SK-N-MC (cell line): ENCODE results near the gene NRP1.

Source experiments
- DNase-seq: peaks from one replicate; pipeline ENCODE4 v3.0.0-alpha.2; 2011; ENCODE audit warnings: low read depth, low spot score
- H3K27ac ChIP-seq: fragments of 200-600 bp; sonication (generic); 2 replicates; pipeline ENCODE4 v1.5.1; 2016; ENCODE audit warnings: mixed run types
- H3K36me3 ChIP-seq: fragments of 200-600 bp; sonication (generic); 2 replicates; pipeline ENCODE4 v1.6.1; 2017; ENCODE audit warnings: antibody characterized with exemption, low read length, mixed read lengths; ENCODE audit not compliant: insufficient read depth
- H3K4me3 ChIP-seq: fragments of 200-600 bp; sonication (generic); 2 replicates; pipeline ENCODE4 v1.5.1; 2016
- H3K9ac ChIP-seq: fragments of 200-600 bp; sonication (generic); 2 replicates; pipeline ENCODE4 v1.8.0; 2017; ENCODE audit warnings: mixed run types, mixed read lengths; ENCODE audit not compliant: insufficient read length
- H3K9me3 ChIP-seq: fragments of 200-600 bp; sonication (generic); 2 replicates; pipeline ENCODE4 v1.6.1; 2017; ENCODE audit warnings: low read depth, mild to moderate bottlenecking, antibody characterized with exemption, low read length, moderate library complexity, mixed read lengths
- EZH2 ChIP-seq: fragments of 200-600 bp; sonication (generic); IDR thresholded peaks from one replicate; pipeline ENCODE4 v1.6.1; 2017; ENCODE audit warnings: antibody characterized with exemption
- FOXP2 ChIP-seq: optimal IDR thresholded peaks from 2 replicates; pipeline ENCODE3; 2011; ENCODE audit warnings: mild to moderate bottlenecking, moderate library complexity; ENCODE audit not compliant: insufficient read depth; ENCODE audit errors: extremely low read length, control extremely low read depth
- POLR2AphosphoS5 ChIP-seq: IDR thresholded peaks from 2 replicates; pipeline ENCODE4 v1.6.1; 2012; ENCODE audit warnings: mild to moderate bottlenecking, low read depth, low read length, borderline replicate concordance

NRP1 gene

GRCh38 chr10:33332183-33333065 lies 2.0 kb downstream of the NRP1 start:
- no peak overlapping the region for H3K27ac ChIP-seq
- no peaks in the 10 kb centered on the region for H3K9me3 ChIP-seq
- 0 out of 2 replicates have a peak, but pooled peaks cover 9% of the 10 kb centered on the region for H3K36me3 ChIP-seq
- TF ChIP-seq FOXP2 (no peak), POLR2AphosphoS5 (no peak), EZH2 (no peak)
- H3K9ac ChIP-seq, result no peak overlapping the region
- no peak for DNase-seq
- H3K4me3 ChIP-seq, result peak overlapping the region; percentile 82

GRCh38 chr10:33331379-33331694 lies 3.1 kb downstream of the NRP1 start:
- Histone ChIP-seq H3K36me3 (0 out of 2 replicates have a peak, but pooled peaks cover 9% of the 10 kb centered on the region), H3K27ac (no peak overlapping the region), H3K4me3 (peak overlapping the region; percentile 82)

GRCh38 chr10:33330543-33331378 lies 3.7 kb downstream of the NRP1 start:
- TF ChIP-seq POLR2AphosphoS5, result no peak
- no peak for TF ChIP-seq FOXP2
- no peak for TF ChIP-seq EZH2
- H3K4me3 ChIP-seq, result peak overlapping the region; percentile 82
- 0 out of 2 replicates have a peak, but pooled peaks cover 9% of the 10 kb centered on the region for H3K36me3 ChIP-seq
- no peak overlapping the region for H3K9ac ChIP-seq
- H3K9me3 ChIP-seq, result no peaks in the 10 kb centered on the region
- no peak overlapping the region for H3K27ac ChIP-seq
- DNase-seq, result peak; percentile 53

More at GRCh38 chr10:33331379-33331694, 3.1 kb downstream of the NRP1 start:
- Histone ChIP-seq H3K9me3 (no peaks in the 10 kb centered on the region), H3K9ac (no peak overlapping the region)
- TF ChIP-seq FOXP2 (no peak), EZH2 (no peak), POLR2AphosphoS5 (no peak)
- no peak for DNase-seq

- Histone ChIP-seq H3K36me3 (0 out of 2 replicates have a peak, but pooled peaks cover 9% of the 10 kb centered on the region), H3K4me3 (no peak overlapping the region), H3K27ac (no peak overlapping the region), H3K9me3 (no peaks in the 10 kb centered on the region), H3K9ac (no peak overlapping the region)
- DNase-seq, result no peak
- TF ChIP-seq FOXP2, result no peak
- TF ChIP-seq POLR2AphosphoS5, result no peak
- TF ChIP-seq EZH2, result no peak
Measured at GRCh38 chr10:33329178-33329577, 5.3 kb downstream of the NRP1 start.

DNA sequence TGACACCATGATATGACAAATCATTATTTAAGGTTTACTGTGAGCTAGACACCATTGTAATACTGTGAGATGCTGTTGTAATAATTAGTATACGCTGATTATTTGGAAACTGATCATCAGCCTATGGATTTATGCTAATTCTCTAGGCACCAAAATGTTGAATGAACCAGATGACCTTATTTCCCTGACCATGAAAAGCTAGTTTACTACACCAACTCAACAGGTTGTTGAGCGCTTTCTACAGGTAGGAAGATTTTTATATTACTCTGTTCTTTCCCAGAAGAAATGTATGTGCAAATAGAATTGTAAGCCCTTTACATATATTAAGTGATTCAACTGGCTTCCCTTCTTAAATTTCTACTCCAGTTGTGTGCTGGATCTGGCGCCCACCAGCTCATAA lies 6.2 kb downstream of the NRP1 start:
- TF ChIP-seq POLR2AphosphoS5, result no peak
- TF ChIP-seq EZH2, result no peak
- TF ChIP-seq FOXP2, result no peak
- Histone ChIP-seq H3K4me3 (no peak overlapping the region), H3K27ac (no peak overlapping the region), H3K9me3 (no peaks in the 10 kb centered on the region), H3K36me3 (0 out of 2 replicates have a peak, but pooled peaks cover 9% of the 10 kb centered on the region), H3K9ac (no peak overlapping the region)
- no peak for DNase-seq

- Histone ChIP-seq H3K9me3 (no peaks in the 10 kb centered on the region), H3K9ac (no peak overlapping the region), H3K36me3 (0 out of 2 replicates have a peak, but pooled peaks cover 9% of the 10 kb centered on the region), H3K27ac (no peak overlapping the region), H3K4me3 (no peak overlapping the region)
- no peak for TF ChIP-seq POLR2AphosphoS5
- no peak for TF ChIP-seq EZH2
- no peak for TF ChIP-seq FOXP2
- DNase-seq, result no peak
Measured at GRCh38 chr10:33327751-33328150, 6.7 kb downstream of the NRP1 start.

DNA sequence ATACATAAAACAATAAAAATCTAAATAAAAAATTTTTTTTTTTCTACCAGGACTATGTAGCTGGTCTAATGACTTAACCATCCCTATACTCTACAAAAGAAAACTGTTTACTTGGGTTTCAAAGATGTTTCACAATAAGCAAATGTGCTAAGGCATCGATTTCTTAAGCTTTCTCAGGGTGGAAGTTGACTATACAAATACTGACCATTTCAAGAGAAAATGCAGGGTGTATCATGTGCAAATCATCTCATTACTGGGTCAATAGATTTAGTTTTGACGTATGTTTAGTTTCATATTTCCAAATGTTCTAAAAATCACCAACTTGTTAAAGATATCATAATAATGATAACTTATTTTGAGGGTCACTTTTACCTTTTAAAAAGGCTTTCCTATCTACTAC lies 7.5 kb downstream of the NRP1 start:
- TF ChIP-seq FOXP2 (no peak), EZH2 (no peak), POLR2AphosphoS5 (no peak)
- no peak for DNase-seq
- no peak overlapping the region for H3K9ac ChIP-seq
- H3K4me3 ChIP-seq, result no peak overlapping the region
- H3K9me3 ChIP-seq, result no peaks in the 10 kb centered on the region
- 0 out of 2 replicates have a peak, but pooled peaks cover 9% of the 10 kb centered on the region for H3K36me3 ChIP-seq
- H3K27ac ChIP-seq, result no peak overlapping the region

DNA sequence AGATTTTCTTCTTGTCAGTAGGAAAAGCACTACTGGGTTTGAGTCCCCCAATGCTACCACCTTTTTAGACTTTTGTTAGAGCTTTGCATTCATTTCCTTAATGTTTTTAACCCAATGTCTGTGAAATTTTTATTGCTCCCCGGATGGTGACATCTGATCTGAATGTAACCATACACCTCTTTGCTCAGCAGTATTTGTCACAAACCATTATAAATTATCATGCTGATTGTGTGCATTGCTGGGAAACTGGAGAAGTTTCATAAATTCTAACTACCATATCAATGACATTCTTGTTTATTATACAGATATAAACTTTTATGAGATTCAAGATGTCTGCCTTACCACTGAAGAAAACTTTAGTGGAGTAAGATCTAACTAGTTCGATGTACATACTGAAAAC lies 8.5 kb downstream of the NRP1 start:
- H3K4me3 ChIP-seq, result peak overlapping the region; percentile 13; the same call in 1 of the 2 replicates
- H3K9ac ChIP-seq, result no peak overlapping the region
- no peak for DNase-seq
- no peak for TF ChIP-seq EZH2
- TF ChIP-seq POLR2AphosphoS5, result no peak; the same call in 1 of the 2 replicates
- no peak for TF ChIP-seq FOXP2
- H3K9me3 ChIP-seq, result no peaks in the 10 kb centered on the region
- no peak overlapping the region for H3K27ac ChIP-seq
- H3K36me3 ChIP-seq, result 0 out of 2 replicates have a peak, but pooled peaks cover 9% of the 10 kb centered on the region
